NCI-H82 treated with DMSO at 0.1 percent for 48 hours (cell line): ENCODE results near the gene SLMAP.

Experiments
- DNase-seq: peaks from one replicate; lab custom pipeline; 2025; ENCODE audit not compliant: unreplicated experiment; lab: John Stamatoyannopoulos, UW

The SLMAP gene

GRCh38 chr3:57889807-57890206, 133.7 kb downstream of the SLMAP start:
- DNase-seq = no peak

GRCh38 chr3:57890874-57891273, 134.8 kb downstream of the SLMAP start:
- no peak for DNase-seq

GRCh38 chr3:57892423-57892822, 136.3 kb downstream of the SLMAP start:
- DNase-seq = no peak

GRCh38 chr3:57893156-57893555, 137.0 kb downstream of the SLMAP start:
- DNase-seq = no peak

GRCh38 chr3:57893668-57894067, 137.6 kb downstream of the SLMAP start:
- DNase-seq = no peak

GRCh38 chr3:57896031-57896430, 139.9 kb downstream of the SLMAP start:
- no peak for DNase-seq

GRCh38 chr3:57896691-57897090, 140.6 kb downstream of the SLMAP start:
- no peak for DNase-seq

GRCh38 chr3:57900786-57901185, 144.7 kb downstream of the SLMAP start:
- no peak for DNase-seq

- no peak for DNase-seq
These were observed 147.2 kb downstream of the SLMAP start for GRCh38 chr3:57903124-57903890.

GRCh38 chr3:57910990-57911389, 154.9 kb downstream of the SLMAP start:
- no peak for DNase-seq

- no peak for DNase-seq
These were observed 155.5 kb downstream of the SLMAP start for GRCh38 chr3:57911593-57911992.

GRCh38 chr3:57917601-57918000, 161.5 kb downstream of the SLMAP start:
- no peak for DNase-seq

GRCh38 chr3:57918123-57918837, 162.2 kb downstream of the SLMAP start:
- DNase-seq = no peak

GRCh38 chr3:57919987-57920386, 163.9 kb downstream of the SLMAP start:
- no peak for DNase-seq

GRCh38 chr3:57923101-57923500, 167.0 kb downstream of the SLMAP start:
- no peak for DNase-seq

- no peak for DNase-seq
These were observed 167.6 kb downstream of the SLMAP start for GRCh38 chr3:57923752-57924151.

GRCh38 chr3:57927166-57927565, 171.1 kb downstream of the SLMAP start:
- no peak for DNase-seq

GRCh38 chr3:57927916-57928315, 171.8 kb downstream of the SLMAP start:
- no peak for DNase-seq

- DNase-seq = no peak
These were observed 172.4 kb downstream of the SLMAP start for GRCh38 chr3:57928511-57928910.

- DNase-seq = no peak
These were observed 173.9 kb downstream of the SLMAP start for GRCh38 chr3:57929988-57930387.

- no peak for DNase-seq
These were observed 177.5 kb downstream of the SLMAP start for GRCh38 chr3:57933602-57934001.

- no peak for DNase-seq
These were observed 178.3 kb downstream of the SLMAP start for GRCh38 chr3:57934373-57934772.

- DNase-seq = no peak
These were observed 179.4 kb downstream of the SLMAP start for GRCh38 chr3:57935539-57935938.
